OCI-LY7 (cell line): ENCODE measurements around the gene PTPRE. TPM values are rescaled to one million over a fixed set of nuclear protein-coding genes. Genes with fewer than 3 reads are reported as not detected.
A peak's percentile ranks its signal among the peaks of the same experiment; 100 is the strongest.

ENCODE experiments used
- BruUV-seq: library from RNA; stranded (reverse); fragments of 400-500 nt; replicated peaks from 2 replicates; lab custom pipeline; 2021; lab: Mats Ljungman, UMichigan
- CTCF ChIA-PET: fragments of 300-600 bp; sonication (Branson Sonifier 250); formaldehyde crosslinking; loops from one replicate; lab custom pipeline; 2022; ENCODE audit warnings: antibody characterized with exemption; ENCODE audit not compliant: unreplicated experiment; lab: Charles Lee
- POLR2A ChIA-PET: fragments of 300-600 bp; sonication (Branson Sonifier 250); formaldehyde crosslinking; loops from one replicate; lab custom pipeline; 2022; ENCODE audit warnings: antibody characterized with exemption; lab: Charles Lee
- DNase-seq: peaks from one replicate; pipeline ENCODE4 v3.0.0-alpha.2; 2015; ENCODE audit warnings: low spot score
- H2AFZ ChIP-seq: fragments of 200-600 bp; sonication (generic), shearing (Covaris generic); 2 replicates; pipeline ENCODE4 v1.6.1; 2014; ENCODE audit warnings: mild to moderate bottlenecking, antibody characterized with exemption, low read length, moderate library complexity
- H3K27ac ChIP-seq: fragments of 200-600 bp; sonication (generic); 2 replicates; pipeline ENCODE4 v1.5.1; 2014; ENCODE audit warnings: mixed run types, low read depth, mild to moderate bottlenecking, moderate library complexity, low read length, inconsistent platforms; ENCODE audit not compliant: poor library complexity, severe bottlenecking
- H3K36me3 ChIP-seq: fragments of 200-600 bp; sonication (generic); 2 replicates; pipeline ENCODE4 v1.6.1; 2014; ENCODE audit warnings: mild to moderate bottlenecking, antibody characterized with exemption, low read length, moderate library complexity, mixed read lengths; ENCODE audit not compliant: insufficient read depth
- H3K4me1 ChIP-seq: fragments of 200-600 bp; sonication (generic); 2 replicates; pipeline ENCODE4 v1.5.1; 2014; ENCODE audit warnings: mild to moderate bottlenecking, low read length; ENCODE audit not compliant: insufficient read depth, poor library complexity, severe bottlenecking
- H3K4me2 ChIP-seq: fragments of 200-600 bp; sonication (generic); 2 replicates; pipeline ENCODE4 v1.6.1; 2014; ENCODE audit warnings: mild to moderate bottlenecking, low read length
- H3K4me3 ChIP-seq: fragments of 200-600 bp; sonication (generic); 2 replicates; pipeline ENCODE4 v1.5.1; 2014; ENCODE audit warnings: mild to moderate bottlenecking, low read depth, low read length; ENCODE audit not compliant: poor library complexity, severe bottlenecking
- H3K79me2 ChIP-seq: fragments of 200-600 bp; sonication (generic); 2 replicates; pipeline ENCODE4 v1.6.1; 2016; ENCODE audit warnings: low read depth, mild to moderate bottlenecking, low read length, moderate library complexity, mixed read lengths; ENCODE audit not compliant: insufficient read depth
- H3K9me2 ChIP-seq: fragments of 200-600 bp; sonication (generic); 2 replicates; pipeline ENCODE4 v1.6.1; 2016; ENCODE audit warnings: mild to moderate bottlenecking, low read length, mixed read lengths; ENCODE audit not compliant: insufficient read depth
- H3K9me3 ChIP-seq: fragments of 200-600 bp; sonication (generic); 2 replicates; pipeline ENCODE4 v1.6.1; 2014; ENCODE audit warnings: mild to moderate bottlenecking, mixed run types, low read length, mixed read lengths
- H4K20me1 ChIP-seq: fragments of 200-600 bp; sonication (generic); 2 replicates; pipeline ENCODE4 v1.6.1; 2014; ENCODE audit warnings: mild to moderate bottlenecking, antibody characterized with exemption, low read length, moderate library complexity, mixed read lengths; ENCODE audit not compliant: insufficient read depth
- EZH2phosphoT487 ChIP-seq: fragments of 200-600 bp; sonication (generic); IDR thresholded peaks from 2 replicates; pipeline ENCODE4 v1.6.1; 2018; ENCODE audit warnings: low read depth, borderline replicate concordance, mild to moderate bottlenecking, mixed run types, antibody characterized with exemption, low read length, moderate library complexity, mixed read lengths
- intact Hi-C: fragments of 100-400 bp; cut with micrococcal nuclease; formaldehyde crosslinking; loops from one replicate; pipeline ENCODE4 v1.10.0; 2022; ENCODE audit not compliant: unreplicated experiment
- total RNA-seq, 2 experiments: library from RNA; depleted of rRNA in 1 of 2; stranded (reverse); fragments of >200 nt in 1 of 2; shearing (Covaris generic) in 1 of 2; gene quantifications; 2 replicates each; pipeline ENCODE4 v1.2.3, GENCODE V29; 2014 to 2022
- TF ChIP-seq, protein P1 (sequence below): fragments of 200-600 bp; sonication (generic); conservative IDR thresholded peaks from 2 replicates; pipeline ENCODE4 v1.5.1; 2014; ENCODE audit warnings: mild to moderate bottlenecking, antibody characterized with exemption, low read length, moderate library complexity, mixed read lengths

PTPRE gene
- total RNA-seq, 2 experiments from 2014 or later, result 6.8 to 8.3 TPM

GRCh38 chr10:128113026-128113425 lies 206.1 kb downstream of the PTPRE start:
- peaks cover 24% of the 10 kb centered on the region for H4K20me1 ChIP-seq
- no TSS peak for BruUV-seq
- no peak for TF ChIP-seq EZH2phosphoT487
- TF ChIP-seq, protein P1, sequence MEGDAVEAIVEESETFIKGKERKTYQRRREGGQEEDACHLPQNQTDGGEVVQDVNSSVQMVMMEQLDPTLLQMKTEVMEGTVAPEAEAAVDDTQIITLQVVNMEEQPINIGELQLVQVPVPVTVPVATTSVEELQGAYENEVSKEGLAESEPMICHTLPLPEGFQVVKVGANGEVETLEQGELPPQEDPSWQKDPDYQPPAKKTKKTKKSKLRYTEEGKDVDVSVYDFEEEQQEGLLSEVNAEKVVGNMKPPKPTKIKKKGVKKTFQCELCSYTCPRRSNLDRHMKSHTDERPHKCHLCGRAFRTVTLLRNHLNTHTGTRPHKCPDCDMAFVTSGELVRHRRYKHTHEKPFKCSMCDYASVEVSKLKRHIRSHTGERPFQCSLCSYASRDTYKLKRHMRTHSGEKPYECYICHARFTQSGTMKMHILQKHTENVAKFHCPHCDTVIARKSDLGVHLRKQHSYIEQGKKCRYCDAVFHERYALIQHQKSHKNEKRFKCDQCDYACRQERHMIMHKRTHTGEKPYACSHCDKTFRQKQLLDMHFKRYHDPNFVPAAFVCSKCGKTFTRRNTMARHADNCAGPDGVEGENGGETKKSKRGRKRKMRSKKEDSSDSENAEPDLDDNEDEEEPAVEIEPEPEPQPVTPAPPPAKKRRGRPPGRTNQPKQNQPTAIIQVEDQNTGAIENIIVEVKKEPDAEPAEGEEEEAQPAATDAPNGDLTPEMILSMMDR, result no peak
- H3K4me3 ChIP-seq, result no peak overlapping the region
- H3K27ac ChIP-seq, result no peak overlapping the region
- no peaks in the 10 kb centered on the region for H3K9me2 ChIP-seq
- no peak overlapping the region for H3K4me2 ChIP-seq
- CTCF ChIA-PET, result no interaction called here
- H2AFZ ChIP-seq, result no peak overlapping the region
- H3K36me3 ChIP-seq, result peaks cover 100% of the 10 kb centered on the region
- peaks cover 26% of the 10 kb centered on the region; the same call in 1 of the 2 replicates for H3K79me2 ChIP-seq
- POLR2A ChIA-PET, result no interaction called here
- no peaks in the 10 kb centered on the region for H3K4me1 ChIP-seq
- intact Hi-C loops, result no loop called here
- DNase-seq, result no peak
- H3K9me3 ChIP-seq, result no peaks in the 10 kb centered on the region

- intact Hi-C loops, result no loop called here
- Histone ChIP-seq H3K27ac (no peak overlapping the region), H3K9me3 (no peaks in the 10 kb centered on the region), H4K20me1 (peaks cover 38% of the 10 kb centered on the region), H2AFZ (no peak overlapping the region), H3K4me2 (no peak overlapping the region), H3K4me3 (no peak overlapping the region), H3K4me1 (no peaks in the 10 kb centered on the region), H3K79me2 (peaks cover 42% of the 10 kb centered on the region), H3K36me3 (peaks cover 100% of the 10 kb centered on the region), H3K9me2 (no peaks in the 10 kb centered on the region)
- no peak for TF ChIP-seq EZH2phosphoT487
- TF ChIP-seq, protein P1, result no peak
- CTCF ChIA-PET, result no interaction called here
- BruUV-seq, result no TSS peak
- POLR2A ChIA-PET, result interaction anchor here (1.2 kb wide), 1 partner anchor 9 kb away, joined by 3 read pairs; no protein-coding TSS in a partner anchor
- no peak for DNase-seq
These were observed 208.0 kb downstream of the PTPRE start for GRCh38 chr10:128114901-128115300.

GRCh38 chr10:128115356-128115755 lies 208.5 kb downstream of the PTPRE start:
- BruUV-seq, result TSS peak; percentile 36
- H3K4me2 ChIP-seq, result no peak overlapping the region
- ChIA-PET CTCF (no interaction called here), POLR2A (interaction anchor here (0.6 to 1.2 kb wide), 3 partner anchors 10 to 76 kb away, joined by 3 to 10 read pairs (median 3); partner anchors contain the start of gene MKI67)
- DNase-seq, result no peak
- no peaks in the 10 kb centered on the region for H3K9me3 ChIP-seq
- H4K20me1 ChIP-seq, result peaks cover 38% of the 10 kb centered on the region
- peaks cover 47% of the 10 kb centered on the region for H3K79me2 ChIP-seq
- intact Hi-C loops, result no loop called here
- H3K27ac ChIP-seq, result no peak overlapping the region
- TF ChIP-seq EZH2phosphoT487, result no peak
- TF ChIP-seq, protein P1, result no peak
- no peak overlapping the region for H3K4me3 ChIP-seq
- H3K4me1 ChIP-seq, result no peaks in the 10 kb centered on the region
- peaks cover 100% of the 10 kb centered on the region for H3K36me3 ChIP-seq
- no peaks in the 10 kb centered on the region for H3K9me2 ChIP-seq
- no peak overlapping the region for H2AFZ ChIP-seq
